Stimulated activated CD8-positive, alpha-beta memory T cell treated with anti-CD3 and anti-CD28 coated beads, Interleukin-2, amount 100 ng/mL, for 48 hours (primary cell): ENCODE measurements around the gene CAMTA1.
"Not testable (repeated sequence)": the region's sequence is repeated elsewhere in the genome, so short reads cannot be mapped to it uniquely, and the experiment has no call there.

ENCODE experiments used
- DNase-seq, 2 donors: peaks; one replicate each; pipeline ENCODE4 v3.0.0-alpha.2; 2020; ENCODE audit warnings: low read depth in 2 of 2

The CAMTA1 gene

GRCh38 chr1:7366955-7367665 lies 581.9 kb downstream of the CAMTA1 start:
- DNase-seq, result no peak

GRCh38 chr1:7369866-7370265 lies 584.6 kb downstream of the CAMTA1 start:
- no peak for DNase-seq

GRCh38 chr1:7371926-7372325 lies 586.7 kb downstream of the CAMTA1 start:
- DNase-seq, result no peak

- DNase-seq, result no peak
Observed at GRCh38 chr1:7372477-7373120, 587.3 kb downstream of the CAMTA1 start.

- no peak for DNase-seq
Observed at GRCh38 chr1:7373251-7373650, 588.0 kb downstream of the CAMTA1 start.

GRCh38 chr1:7373876-7374562 lies 588.8 kb downstream of the CAMTA1 start:
- no peak for DNase-seq

GRCh38 chr1:7374563-7375160 lies 589.4 kb downstream of the CAMTA1 start:
- no peak for DNase-seq

GRCh38 chr1:7375329-7375728 lies 590.1 kb downstream of the CAMTA1 start:
- no peak for DNase-seq

GRCh38 chr1:7375781-7376660 lies 590.8 kb downstream of the CAMTA1 start:
- no peak for DNase-seq

- DNase-seq, result no peak
Observed at GRCh38 chr1:7376676-7377075, 591.4 kb downstream of the CAMTA1 start.

- DNase-seq, result no peak
Observed at GRCh38 chr1:7378346-7379130, 593.3 kb downstream of the CAMTA1 start.

- no peak for DNase-seq
Observed at GRCh38 chr1:7379441-7379971, 594.3 kb downstream of the CAMTA1 start.

- not testable (repeated sequence) for DNase-seq
Observed at GRCh38 chr1:7380068-7380467, 594.8 kb downstream of the CAMTA1 start.

- DNase-seq, result no peak
Observed at GRCh38 chr1:7380712-7381111, 595.5 kb downstream of the CAMTA1 start.

- not testable (repeated sequence) for DNase-seq
Observed at GRCh38 chr1:7381729-7382128, 596.5 kb downstream of the CAMTA1 start.

- DNase-seq, result no peak
Observed at GRCh38 chr1:7382971-7383370, 597.7 kb downstream of the CAMTA1 start.

- DNase-seq, result no peak
Observed at GRCh38 chr1:7383671-7384520, 598.6 kb downstream of the CAMTA1 start.

- no peak for DNase-seq
Observed at GRCh38 chr1:7384679-7385078, 599.4 kb downstream of the CAMTA1 start.

- no peak for DNase-seq
Observed at GRCh38 chr1:7385471-7386225, 600.4 kb downstream of the CAMTA1 start.
